GM19397 (cell line): Measurements from ENCODE around the gene FKBP4.

Experiments used
- ATAC-seq: cut with Tn5 transposase; IDR thresholded peaks from one replicate; pipeline ENCODE4 v1.9.1; 2021; ENCODE audit warnings: mild to moderate bottlenecking, moderate library complexity; ENCODE audit not compliant: unreplicated experiment

The FKBP4 gene

DNA sequence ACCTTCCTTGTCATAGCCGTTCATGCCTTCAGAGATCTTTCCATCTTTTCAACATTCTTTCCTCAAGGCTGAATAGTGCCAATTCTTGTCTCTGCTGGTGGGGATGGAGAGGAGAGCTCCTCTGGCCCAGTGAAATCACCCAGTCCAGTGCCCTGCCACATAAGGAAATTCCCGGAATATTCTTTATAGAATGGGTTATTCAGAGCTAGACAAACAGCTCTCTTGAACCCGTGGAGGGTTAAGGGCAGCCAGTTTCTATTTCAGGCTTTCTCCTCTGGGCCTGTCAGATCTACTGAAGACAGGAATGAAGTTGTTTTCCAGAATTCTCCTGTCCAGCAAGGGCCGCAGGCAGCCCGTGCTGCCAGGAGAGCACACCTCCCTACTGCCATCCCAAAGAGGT is 48.2 kb downstream of the FKBP4 start:
- ATAC-seq: no peak

DNA sequence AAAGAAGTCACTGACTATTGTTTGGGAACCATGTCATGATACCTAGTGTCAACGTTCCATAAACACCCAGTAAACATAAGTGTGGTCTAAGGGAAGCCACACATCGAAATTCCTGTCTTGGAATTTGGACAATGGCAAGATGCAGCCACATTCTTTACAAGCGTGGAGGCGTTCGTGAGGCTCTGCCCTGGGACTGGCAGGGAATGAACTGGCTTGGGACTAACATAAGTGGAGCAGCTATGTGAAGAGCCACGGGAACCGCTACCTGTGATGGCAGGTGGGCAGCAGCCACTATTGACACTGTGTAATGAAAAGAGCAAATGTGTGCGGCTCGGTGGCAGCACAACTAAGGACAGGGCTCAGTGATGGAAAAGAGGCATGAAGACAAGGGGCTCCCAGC is 50.0 kb downstream of the FKBP4 start:
- no peak for ATAC-seq

DNA sequence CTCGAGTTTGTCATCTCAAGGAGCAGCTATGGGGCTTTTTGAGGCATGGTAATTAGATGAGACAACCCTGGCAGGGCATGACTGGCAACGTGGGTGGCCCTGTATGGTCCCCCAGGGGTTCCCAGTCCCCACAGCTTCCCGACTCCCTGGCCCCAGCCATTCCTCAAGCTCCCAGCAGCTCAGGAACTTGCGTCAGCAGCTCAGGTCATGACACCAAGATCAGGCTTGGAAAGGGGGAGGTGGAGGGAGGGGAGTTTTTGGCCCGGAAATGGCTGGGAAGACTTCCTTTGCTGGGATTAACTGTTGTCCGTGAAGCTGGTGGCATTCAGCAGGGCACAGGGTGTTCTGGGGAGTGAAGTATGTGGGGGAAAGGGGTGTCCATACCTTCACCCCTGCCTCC is 50.5 kb downstream of the FKBP4 start:
- no peak for ATAC-seq

DNA sequence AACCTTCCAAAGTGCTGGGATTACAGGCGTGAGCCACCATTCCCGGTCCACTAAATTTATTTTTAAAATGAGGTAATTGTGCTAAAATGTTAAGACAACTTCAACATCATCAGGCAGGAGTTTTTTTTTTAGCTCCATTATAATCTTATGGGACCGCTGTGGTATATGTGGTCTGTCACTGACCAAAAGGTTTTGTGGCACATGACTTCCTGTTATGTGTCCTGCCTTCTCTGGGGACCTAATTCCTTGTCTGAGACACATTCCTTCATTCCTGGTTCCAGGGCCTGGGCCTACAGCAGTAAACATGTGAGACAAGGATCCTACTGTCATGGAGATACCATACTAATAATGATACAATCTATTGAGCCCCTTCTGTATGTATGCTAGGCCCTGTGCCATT is 57.2 kb downstream of the FKBP4 start:
- ATAC-seq: no peak

DNA sequence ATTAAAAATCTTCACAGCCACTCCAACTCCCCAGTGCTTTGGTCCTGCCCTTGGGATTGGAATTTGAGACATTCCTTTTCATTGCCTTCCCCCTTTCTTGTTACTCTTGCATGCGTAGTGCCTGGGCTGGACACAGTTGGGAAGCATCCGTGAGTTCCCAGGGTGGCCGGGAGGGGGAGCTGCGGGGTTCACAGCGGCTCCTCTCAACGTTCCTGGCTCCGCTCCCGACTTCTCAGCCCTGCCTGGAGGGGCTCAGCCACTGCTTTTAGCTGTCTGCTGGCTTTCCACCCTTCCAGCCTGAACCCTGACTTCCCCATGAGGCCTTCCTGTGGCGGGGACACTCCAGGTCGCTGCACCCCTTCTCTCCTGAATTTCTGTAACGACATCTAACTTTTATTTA is 58.9 kb downstream of the FKBP4 start:
- ATAC-seq: no peak
